GM18861 (cell line): ENCODE results near the gene SEC31A.
A peak's percentile ranks its signal among the peaks of the same experiment; 100 is the strongest.
"Not testable (repeated sequence)": the region's sequence is repeated elsewhere in the genome, so short reads cannot be mapped to it uniquely, and the experiment has no call there.

Experiments used
- ATAC-seq: cut with Tn5 transposase; IDR thresholded peaks from one replicate; pipeline ENCODE4 v1.9.1; 2021; ENCODE audit not compliant: unreplicated experiment

SEC31A gene

DNA sequence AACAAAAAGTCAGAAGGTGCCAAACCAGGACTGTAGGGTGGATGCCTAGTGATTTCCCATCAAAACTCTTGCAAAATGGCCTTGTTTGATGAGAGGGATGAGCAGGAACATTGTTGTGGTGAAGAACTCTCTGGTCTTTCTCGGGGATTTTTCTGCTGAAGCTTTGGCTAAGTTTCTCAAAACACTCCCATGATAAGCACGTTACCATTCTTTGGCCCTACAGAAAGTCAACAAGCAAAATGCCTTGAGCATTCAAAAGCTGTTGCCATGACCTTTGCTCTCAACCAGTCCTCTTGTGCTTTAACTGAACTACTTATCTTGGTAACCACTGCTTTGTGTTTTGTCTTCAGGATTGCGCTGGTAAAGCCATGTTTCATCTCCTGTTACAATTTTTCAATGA, 3.0 kb upstream of the SEC31A start:
- ATAC-seq: no peak

DNA sequence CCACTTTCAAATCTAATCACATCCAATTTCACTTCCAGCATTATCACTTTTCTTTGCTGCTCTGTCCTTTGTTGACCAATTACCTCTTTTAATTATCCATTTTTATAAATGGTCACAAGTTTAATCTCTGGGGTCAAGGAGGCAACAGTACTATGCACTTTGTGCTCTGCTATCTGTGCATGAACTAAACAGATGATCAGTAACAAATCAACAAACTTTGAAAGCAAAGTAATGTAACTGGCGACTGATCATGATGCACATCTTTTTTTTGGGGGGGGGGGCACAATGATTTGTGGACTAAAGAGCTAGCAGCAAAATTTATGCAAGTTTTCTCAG, 1.5 kb upstream of the SEC31A start:
- no peak for ATAC-seq

DNA sequence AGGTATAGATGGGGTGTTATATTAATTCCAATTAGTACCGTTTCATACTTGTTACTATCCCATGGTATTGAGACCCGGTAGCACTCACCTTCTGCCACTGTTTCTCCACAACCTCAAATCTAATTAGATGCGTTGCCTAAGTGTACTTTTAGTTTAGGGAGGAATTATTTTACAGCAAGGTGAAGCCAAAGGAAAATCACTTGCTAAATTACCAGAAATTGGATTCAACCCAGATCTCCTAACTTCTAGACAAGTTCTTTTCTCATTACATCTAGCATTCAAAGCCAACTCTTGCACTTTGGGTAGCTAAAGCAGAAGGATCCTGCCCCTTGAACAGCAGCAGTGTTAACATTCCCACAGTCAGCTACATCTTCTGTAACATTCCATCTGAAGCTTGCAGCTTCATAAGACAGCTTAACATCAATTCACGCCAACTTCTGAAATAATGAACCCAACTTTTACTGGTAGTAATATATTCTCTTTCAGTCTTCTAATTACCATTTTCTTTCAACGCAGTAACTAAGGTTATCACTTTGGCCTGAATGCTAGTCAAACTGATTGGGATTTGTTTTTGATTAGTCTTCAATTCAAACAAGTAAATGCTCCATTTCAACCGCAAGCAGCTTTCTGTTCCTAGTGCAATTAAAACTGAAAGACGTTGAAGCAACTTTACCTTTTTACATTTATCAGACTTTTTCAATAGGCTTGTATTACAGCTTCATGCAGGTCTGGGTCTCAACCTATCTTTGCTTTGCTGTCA, 934 bp upstream of the SEC31A start:
- no peak for ATAC-seq

DNA sequence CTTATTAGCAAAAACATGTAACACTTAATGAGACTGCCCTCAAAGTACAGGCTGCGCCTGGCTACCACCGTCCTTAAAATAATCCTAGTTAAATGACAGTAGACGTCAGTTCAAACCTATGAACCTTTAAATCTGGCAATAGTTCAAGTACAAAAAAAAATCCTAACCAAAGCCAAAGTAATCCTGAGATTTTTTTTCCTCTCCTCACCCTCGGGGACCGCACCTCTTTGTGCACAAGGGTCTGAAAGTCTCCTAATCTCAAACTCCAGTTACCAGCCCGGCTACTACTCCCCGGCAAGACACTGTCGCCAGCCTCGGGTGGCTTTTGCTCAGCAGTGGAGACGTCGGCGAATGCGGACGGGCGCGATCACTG, 439 bp downstream of the SEC31A start:
- ATAC-seq: peak; percentile 0

DNA sequence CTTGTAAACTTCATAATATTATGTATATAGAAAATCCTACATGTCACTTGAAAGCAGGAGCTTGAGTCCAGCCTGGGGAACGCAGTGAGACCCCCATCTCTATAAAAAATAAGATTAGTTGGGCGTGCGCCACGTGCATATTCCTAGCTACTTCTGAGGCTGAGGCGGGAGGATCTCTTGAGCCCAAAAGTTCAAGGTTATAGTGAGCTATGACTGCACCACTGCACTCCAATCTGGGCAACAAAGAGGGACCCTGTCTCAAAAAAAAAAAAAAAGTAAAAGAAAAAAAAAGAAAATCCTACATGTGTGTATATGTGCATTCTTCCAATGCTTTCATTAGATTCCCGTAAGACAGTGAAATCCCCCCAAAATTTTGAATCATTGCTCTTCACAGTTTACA, 1.7 kb downstream of the SEC31A start:
- no peak for ATAC-seq

DNA sequence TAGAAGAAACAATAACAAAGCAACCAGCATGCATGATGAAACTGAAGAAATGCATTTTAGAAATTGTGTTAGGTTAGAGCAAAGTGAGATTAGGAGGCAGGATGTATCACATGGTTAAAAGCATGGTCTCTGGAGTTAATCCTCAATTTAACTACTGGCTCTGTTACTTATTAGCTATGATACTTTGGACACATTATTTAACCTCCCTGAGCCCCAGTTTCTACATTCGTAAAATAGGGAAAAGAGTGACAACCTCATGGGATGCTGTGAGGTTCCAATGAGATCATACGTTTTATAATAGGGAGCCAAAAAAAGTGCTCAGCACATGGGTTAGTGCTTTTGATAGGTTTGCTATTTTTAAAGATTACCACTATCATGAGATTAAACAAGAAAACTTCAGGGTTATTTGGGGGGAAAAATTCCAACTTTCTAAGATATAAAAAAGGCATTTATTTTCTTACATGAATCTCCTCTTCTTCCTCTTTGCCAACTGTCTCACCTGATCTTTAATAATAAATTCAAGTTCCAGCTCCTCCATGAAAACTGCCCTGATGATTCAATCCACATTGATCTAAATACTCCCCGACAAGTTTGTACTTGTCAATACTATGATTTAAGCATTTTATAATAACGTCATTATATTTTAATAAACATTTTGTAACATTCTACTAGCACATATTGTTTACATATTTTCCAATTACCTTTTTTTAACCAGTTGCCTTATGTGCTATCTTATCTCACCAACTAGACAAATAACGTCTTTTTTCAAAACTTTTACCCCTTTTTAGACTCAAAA, 4.6 kb downstream of the SEC31A start:
- ATAC-seq: no peak

DNA sequence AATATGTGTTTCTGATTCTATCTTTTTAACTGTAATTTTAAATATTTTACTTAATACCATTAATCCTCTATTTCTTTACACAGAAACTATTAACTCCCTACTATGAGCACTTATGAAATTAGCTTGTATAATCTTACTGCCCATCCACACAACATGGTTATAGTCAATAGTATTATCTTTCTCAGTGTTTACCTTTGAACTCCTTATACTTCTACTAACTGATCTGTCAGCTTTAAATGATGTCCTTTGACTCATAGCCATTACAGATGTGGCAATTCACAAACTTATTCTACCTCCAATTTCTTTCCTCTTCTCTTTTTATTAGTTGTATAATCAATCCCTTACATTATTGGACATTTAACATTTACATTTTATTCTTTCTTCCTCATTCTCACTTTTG, 5.5 kb downstream of the SEC31A start:
- no peak for ATAC-seq

DNA sequence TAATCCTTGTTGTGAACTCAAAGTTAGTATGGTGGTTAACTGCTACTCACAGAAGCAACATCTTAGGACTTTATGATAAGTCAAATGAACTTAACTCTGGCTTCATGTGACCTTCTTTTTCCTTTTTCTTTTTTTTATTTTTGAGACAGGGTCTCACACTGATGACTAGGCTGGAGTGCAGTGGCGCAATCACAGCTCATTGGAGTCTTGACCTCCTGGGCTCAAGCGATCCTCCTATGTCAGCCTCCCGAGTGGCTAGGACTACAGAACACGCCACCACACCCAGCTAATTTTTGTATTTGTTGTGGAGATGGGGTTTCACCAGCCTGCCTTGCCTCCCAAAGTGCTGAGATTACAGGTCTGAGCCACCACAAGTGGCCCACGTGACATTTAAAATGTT, 22.4 kb downstream of the SEC31A start:
- ATAC-seq: no peak

DNA sequence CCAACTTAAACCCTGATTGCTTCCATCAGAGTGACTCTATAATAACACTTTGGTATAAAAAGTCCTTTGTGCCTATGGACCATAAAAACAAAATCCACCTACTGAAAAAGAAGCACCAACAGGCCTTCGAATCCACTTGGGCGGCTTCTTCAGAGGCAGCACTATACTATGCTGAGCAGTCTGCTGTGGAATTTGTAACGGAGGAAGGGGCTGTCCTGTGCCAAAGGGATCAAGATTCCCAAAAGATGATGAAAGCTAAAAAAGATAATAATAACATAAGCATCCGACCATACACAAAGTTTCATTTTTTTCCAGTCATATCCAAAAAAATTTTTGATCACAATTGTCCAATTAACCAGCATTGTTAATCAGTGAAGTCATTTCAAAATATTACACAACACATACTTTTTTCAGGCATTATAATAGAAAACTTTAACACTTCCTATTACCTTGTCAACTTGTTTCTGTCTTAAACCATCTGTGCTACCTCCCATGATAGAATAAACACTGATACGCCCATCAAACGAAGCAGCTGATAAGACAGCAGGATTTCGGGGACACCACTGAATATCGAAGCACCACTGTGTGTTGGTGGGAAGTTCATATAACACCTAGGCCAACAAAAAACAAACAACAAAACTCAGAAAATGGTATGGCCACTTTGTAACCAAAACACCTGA, 24.1 kb downstream of the SEC31A start:
- no peak for ATAC-seq

DNA sequence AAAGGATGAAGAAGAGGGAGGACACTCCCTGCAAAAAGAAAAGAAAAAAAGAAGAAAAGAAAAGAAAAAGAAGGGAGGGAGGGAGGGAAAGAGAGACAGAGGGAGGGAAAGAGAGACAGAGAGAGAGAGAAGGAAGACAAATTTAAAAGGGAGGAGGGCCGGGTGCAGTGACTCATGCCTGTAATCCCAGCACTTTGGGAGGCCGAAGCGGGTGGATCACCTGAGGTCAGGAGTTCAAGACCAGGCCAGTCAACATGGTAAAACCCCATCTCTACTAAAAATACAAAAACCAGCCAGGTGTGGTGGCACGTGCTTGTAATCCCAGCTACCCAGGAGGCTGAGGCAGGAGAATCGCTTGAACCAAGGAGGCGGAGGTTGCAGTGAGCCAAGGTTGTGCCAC, 24.9 kb downstream of the SEC31A start:
- ATAC-seq: not testable (repeated sequence)

DNA sequence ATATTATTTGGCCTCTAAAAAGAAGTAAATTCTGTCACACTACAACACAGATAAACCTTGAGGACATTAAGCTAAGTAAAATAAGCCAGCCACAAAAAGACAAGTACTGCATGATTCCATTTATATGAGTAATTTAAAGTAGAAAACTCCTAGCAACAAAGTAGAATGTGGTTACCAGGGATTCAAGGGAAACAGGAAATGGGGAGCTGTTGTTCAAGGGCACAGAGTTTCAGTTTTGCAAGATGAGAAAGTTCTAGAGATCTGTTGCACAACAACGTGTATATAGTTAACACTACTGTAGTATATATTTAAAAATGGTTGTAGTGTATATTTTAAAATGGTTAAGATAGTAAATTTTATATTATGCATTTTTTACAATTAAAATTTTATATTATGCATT, 25.4 kb downstream of the SEC31A start:
- ATAC-seq: no peak

DNA sequence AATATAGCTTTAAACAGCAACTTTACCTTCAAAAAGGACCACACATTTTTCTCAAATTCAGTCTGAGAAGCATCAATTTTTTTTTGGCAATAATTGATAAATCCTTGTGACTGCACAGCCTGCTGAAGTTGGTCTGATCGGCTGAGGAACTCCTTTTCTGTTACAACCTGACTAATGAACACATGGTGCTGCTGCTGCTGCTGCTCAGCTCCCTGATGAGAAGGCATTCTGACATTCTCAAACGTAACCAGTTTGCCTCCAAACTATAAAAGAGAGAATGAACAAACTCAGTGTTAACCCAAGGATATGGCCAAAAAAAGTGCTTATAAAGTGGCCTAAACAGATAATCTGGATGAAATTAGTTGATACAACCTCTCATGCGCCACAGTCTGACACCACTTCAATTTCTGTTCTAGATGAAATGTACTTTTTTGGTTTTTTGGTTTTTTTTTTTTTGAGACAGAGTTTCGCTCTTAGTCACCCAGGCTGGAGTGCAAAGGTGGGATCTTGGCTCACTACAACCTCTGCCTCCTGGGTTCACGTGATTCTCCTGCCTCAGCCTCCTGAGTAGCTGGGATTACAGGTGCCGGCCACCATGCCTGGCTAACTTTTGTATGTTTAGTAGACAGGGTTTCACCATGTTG, 26.5 kb downstream of the SEC31A start:
- ATAC-seq: no peak

DNA sequence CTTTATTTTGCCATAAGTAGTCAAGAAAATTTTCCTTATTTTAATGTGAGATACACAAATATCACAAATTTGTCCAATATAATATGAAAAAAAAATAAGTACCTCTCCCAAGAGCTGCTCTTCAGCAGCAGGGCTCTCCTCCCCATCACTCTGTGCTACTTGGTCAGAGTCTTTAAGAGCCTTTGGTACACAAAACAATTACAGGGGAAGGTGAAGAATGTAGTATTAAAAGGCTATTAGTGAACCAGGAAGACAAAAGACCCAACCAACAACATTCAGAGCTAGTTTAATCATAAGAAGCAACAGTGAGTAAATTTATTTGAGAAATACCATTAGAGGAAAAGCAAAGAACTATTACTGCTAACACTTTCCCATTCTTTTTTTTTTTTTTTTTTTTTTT, 29.4 kb downstream of the SEC31A start:
- no peak for ATAC-seq

DNA sequence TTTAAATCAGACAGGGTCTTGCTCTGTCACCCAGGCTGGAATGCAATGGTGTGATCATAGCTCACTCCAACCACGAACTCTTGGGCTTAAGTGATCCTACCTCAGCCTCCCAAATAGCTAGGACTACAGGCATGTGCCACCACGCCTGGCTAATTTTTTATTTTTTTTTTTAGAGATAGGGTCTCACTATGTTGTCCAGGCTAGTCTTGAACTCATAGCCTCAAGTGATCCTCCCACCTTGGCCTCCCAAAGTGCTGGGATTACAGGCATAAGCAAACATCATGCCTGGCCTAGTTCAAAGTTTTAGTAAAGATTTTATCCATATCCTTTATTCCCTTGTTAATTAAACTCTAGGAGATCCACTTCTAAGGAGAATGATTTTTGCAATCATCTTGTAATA, 30.5 kb downstream of the SEC31A start:
- not testable (repeated sequence) for ATAC-seq

DNA sequence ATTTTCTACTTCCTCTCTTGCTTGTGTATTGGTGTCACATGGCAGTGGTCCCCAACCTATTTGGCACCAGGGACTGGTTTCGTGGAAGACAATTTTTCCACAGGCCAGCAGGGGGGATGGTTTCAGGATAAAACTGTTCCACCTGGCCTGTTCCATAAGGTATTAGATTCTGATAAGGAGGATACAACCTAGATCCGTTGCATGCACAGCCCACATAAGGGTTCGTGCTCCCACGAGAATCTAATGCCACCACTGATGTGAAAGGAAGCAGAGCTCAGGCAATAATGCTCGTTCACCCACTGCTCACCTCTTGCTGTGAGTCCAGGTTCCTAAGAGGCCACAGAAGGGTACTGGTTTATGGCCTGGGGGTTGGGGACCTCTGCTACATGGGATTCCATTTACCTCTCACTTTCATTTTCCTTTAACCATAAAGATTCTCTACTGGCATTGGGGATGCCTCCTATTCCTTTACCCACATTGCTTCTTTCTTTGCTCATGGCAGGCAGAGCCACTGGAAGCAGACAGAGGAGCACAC, 38.1 kb downstream of the SEC31A start:
- ATAC-seq: no peak

DNA sequence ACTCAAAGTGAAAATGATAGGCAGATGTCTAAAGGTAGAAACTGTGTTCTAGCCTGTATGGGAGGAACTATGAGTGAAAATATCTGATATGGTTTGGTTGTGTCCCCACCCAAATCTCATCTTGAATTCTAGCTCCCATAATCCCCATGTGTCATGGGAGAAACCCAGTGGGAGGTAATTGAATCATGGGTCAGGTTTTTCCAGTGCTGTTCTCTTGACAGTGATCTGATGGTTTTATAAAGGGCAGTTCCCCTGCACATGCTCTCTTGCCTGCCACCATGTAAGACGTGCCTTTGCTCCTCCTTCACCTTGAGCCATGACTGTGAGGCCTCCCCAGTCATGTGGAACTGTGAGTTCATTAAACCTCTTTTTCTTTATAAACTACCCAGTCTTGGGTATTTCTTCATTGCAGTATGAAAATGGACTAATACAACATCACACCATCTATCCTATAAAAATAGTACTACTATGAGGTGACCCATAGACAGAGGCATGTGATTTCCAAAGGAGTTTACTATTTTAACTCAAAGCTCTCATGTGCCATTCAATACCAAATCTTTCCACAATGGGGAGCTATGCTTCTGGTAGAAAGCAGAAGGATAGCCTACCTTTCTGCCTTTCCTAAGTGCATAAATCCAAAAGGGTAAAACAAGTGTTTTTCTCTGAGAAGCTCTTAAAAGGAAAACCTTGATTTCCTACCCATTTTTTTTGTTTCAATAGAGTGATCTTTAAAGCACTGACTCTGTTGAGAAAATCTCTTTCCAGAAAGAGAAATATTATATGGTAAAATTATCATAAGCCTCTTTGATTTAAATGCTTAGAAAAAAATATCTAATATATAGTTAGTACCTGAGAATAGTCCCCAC, 38.8 kb downstream of the SEC31A start:
- no peak for ATAC-seq

DNA sequence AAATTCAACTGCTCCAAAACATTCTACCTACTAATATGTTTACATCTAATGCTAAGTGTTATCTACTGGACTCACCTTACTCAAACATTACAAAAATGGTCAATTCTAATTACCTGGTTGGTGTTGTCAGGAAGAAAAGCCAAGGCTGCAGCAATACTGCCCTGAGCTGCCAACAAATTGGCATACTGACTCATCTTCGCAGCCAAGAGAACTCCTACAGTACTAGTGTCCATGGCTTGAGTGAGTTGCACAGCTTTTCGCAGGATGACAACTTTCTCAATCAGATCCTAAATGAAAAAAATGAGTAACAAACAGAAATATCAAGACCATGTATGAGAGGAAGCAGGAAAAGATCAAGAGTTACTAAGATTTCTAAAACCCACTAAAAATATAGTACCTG, 39.6 kb downstream of the SEC31A start:
- ATAC-seq: no peak

DNA sequence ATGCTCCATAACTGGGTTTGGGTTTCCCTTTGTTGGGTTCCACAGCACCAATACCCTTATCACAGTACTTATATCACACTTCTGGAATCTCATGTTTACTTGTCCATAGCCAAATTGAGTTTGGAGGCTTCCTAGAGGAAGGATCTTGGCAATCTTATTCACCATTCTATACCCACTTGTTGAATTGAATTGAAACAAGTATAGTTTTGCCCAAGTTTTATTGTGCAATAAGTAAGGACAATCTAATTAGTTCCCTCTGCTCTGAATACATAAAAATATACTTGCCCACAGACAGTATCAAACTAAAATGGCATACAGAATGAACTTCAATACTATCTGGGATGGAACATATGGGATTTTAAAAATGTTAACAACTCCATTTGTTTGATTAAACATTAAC, 40.3 kb downstream of the SEC31A start:
- no peak for ATAC-seq

DNA sequence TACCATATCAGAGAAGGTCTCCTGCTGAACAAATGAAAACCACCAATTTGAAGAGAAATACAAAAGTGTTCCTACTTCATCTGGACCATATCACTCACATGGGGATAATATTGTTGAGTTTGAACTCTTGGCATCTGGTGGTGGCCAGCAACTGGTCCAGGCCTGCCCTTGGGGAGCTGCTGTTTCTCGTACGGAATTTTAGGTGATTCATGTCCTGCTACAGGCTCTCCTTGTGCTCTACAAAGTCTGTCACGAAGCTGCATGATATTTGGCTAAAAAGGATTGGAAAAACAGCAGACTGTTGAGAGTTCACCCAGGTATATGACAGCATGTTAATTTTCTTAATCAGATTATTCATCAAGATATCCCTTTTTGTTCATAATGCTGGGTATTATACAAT, 42.2 kb downstream of the SEC31A start:
- no peak for ATAC-seq

DNA sequence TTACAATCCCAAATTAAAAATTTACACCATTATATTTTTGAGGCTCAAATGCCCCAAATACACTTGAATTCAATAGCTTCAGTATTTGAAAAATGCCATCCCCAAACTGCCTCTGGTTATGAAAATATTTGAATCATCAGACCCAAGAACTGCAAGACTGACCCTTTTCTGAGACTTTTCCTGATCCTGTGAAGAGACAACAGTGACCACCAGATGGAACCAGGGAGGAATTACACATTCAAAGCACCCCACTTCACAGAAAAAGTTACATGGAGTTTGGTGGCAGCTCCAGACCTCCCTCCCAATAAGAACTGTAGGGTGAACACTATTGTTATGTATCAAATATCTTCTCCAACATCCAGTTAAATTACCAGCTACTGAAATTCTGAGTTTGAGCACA, 48.4 kb downstream of the SEC31A start:
- ATAC-seq: no peak

DNA sequence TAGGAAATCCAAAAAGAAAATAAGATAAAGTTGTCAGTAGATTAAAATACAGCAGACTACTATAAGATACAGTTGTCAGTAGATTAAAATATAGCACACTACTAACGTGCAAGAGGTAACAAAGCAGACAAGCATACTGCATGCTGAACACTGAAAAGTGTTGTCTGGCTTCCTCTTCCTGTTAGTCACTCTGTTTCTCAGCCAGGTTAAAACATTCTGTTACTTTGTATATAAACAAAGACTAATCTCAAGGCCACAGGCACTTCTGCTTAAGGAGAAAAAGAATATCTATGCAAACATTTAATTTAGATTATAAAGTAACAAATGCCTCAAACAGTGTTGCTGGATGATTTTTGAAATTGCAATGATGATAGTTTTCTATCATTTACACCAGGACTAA, 51.3 kb downstream of the SEC31A start:
- ATAC-seq: no peak
